Fibroblast of the aortic adventitia (primary cell): ENCODE data around the gene ZNF565. TPM values are rescaled to one million over a fixed set of nuclear protein-coding genes. Genes with fewer than 3 reads are reported as not detected.

Experiments used
- DNase-seq: peaks from one replicate; pipeline ENCODE4 v3.0.0-alpha.2; 2010; ENCODE audit warnings: low read depth
- H3K4me3 ChIP-seq: 2 replicates; pipeline ENCODE4 v1.5.1; 2011; ENCODE audit warnings: low read depth, mild to moderate bottlenecking, control low read depth, low read length, moderate library complexity
- total RNA-seq: library from RNA; depleted of rRNA; stranded (reverse); fragments of >200 nt; gene quantifications from 2 replicates; pipeline ENCODE4 v1.2.3, GENCODE V29; 2012; ENCODE audit warnings: low replicate concordance
- TF ChIP-seq, protein P1 (sequence below): IDR thresholded peaks from 2 replicates; pipeline ENCODE4 v1.5.1; 2011; ENCODE audit warnings: mild to moderate bottlenecking, low read length, control low read depth, inconsistent platforms; ENCODE audit not compliant: insufficient read depth

The ZNF565 gene
- total RNA-seq, 1 donor = 7.6 TPM

DNA sequence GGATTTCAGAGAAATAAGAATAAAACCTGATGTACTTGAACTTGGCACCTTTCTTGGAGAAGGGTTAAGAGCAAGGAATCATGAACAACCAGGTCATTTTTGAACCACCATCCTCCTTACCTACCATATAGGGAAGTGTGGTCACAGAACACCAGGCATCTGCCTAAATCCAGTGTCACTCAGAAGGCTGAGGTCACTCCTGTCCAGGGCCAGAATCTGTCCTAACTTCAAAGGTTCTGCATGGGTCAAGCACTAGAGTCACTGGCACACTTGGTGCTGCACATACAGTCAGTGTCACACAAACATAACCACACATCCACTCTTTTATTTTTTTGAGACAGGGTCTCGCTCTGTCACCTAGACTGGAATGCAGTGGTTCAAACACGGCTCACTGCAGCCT lies 1.6 kb downstream of the ZNF565 start:
- no peak overlapping the region for H3K4me3 ChIP-seq
- TF ChIP-seq, protein P1, sequence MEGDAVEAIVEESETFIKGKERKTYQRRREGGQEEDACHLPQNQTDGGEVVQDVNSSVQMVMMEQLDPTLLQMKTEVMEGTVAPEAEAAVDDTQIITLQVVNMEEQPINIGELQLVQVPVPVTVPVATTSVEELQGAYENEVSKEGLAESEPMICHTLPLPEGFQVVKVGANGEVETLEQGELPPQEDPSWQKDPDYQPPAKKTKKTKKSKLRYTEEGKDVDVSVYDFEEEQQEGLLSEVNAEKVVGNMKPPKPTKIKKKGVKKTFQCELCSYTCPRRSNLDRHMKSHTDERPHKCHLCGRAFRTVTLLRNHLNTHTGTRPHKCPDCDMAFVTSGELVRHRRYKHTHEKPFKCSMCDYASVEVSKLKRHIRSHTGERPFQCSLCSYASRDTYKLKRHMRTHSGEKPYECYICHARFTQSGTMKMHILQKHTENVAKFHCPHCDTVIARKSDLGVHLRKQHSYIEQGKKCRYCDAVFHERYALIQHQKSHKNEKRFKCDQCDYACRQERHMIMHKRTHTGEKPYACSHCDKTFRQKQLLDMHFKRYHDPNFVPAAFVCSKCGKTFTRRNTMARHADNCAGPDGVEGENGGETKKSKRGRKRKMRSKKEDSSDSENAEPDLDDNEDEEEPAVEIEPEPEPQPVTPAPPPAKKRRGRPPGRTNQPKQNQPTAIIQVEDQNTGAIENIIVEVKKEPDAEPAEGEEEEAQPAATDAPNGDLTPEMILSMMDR = no peak
- no peak for DNase-seq

DNA sequence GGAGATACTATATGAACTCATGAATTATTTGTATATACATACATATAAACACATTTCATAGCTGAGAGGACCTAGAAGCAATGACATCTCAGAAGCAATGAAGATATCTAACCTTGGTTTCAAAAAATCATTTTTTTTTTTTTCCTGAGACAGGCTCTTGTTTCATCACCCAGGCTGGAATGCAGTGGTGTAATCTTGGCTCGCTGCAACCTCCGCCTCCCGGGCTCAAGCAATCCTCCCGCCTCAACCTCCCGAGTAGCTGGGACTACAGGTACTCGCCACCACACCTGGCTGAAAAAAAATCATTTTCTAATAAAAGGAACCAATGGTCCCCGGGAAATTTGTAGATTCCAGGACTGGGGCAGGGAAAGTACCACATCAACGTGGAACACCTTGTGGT lies 4.0 kb downstream of the ZNF565 start:
- H3K4me3 ChIP-seq = no peak overlapping the region
- TF ChIP-seq, protein P1 = no peak
- no peak for DNase-seq

DNA sequence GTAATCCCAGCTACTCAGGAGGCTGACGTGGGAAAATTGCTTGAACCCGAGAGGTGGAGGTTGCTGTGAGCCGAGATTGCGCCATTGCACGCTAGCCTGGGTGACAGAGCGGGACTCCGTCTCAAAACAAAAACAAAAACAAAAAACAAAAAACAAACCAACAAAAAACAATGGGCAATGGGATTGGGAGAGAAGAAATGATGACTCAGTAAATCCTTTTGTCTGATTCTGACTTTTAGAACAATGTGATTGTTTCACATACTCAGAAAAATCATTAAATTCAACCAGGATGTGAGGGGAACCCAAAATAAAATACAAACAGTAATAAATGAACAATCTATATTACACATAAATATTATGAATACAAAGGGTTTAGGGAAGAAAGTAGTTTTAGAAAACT lies 5.1 kb downstream of the ZNF565 start:
- no peak overlapping the region for H3K4me3 ChIP-seq
- no peak for DNase-seq
- TF ChIP-seq, protein P1 = no peak

DNA sequence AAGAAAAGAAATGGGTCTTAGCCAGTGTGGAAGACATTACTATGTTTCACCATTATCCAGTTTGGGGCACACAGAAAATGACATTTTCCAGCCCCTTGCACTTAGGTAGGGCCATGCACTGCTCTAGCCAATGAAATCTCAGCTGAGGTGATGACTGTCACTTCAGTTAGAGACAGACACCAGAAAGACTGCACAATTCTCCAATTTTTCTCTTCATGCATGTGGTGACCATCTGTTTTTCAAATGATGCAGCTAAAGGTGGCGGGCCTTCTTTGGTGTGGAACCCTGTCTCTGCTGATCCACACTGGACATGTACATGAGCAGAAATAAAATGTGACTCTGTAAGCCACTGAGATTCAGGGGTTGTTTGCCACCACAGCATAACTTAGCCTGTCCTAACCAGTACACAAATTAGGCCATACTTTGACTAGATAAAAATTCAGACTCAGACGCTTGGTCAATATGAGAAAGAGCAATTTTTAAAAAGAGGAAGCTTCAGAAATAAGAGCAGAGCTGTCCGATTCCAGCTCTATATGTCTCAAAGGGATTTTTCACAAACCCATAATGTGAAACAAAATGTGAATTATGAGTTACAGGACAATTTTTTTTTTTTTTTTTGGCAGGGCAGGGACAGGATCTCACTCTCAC lies 6.7 kb downstream of the ZNF565 start:
- DNase-seq = no peak
- TF ChIP-seq, protein P1 = no peak
- H3K4me3 ChIP-seq = no peak overlapping the region

DNA sequence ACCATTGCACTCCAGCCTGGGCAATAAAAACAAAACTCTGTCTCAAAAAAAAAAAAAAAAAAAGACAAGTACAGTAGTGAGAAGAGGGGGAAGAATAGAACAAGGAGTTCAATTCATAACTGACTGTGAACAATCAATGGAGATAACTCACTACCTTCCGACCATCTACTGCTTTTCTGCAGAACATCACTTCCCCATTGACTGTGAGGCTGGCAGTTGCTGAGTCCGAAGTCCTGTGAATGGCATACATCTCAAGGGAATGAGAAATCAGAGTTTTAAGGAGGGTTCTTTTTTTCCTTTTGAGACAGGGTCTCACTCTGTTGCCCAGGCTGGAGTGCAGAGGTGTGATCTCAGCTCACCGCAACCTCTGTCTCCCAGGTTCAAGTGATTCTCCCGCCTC lies 11.2 kb downstream of the ZNF565 start:
- H3K4me3 ChIP-seq = no peak overlapping the region
- TF ChIP-seq, protein P1 = no peak
- DNase-seq = no peak

DNA sequence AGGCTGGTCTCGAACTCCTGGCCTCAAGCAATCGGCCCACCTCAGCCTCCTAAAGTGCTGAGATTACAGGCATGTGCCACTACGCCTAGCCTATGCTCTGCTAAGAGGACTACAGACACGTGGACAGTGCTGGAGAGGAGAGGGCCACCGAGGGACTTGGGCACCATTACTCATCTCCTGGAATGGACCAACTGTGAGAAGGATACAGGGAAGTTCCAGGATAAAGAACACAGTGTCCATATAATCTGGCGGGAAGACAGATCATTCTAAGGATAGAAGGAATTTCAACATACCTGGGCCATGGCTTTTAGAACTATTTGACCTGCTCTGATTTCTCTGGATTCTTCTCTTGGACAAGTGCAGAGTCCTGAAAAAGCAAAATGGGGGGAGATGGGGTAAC lies 12.8 kb downstream of the ZNF565 start:
- TF ChIP-seq, protein P1 = no peak
- H3K4me3 ChIP-seq = no peak overlapping the region
- DNase-seq = no peak

DNA sequence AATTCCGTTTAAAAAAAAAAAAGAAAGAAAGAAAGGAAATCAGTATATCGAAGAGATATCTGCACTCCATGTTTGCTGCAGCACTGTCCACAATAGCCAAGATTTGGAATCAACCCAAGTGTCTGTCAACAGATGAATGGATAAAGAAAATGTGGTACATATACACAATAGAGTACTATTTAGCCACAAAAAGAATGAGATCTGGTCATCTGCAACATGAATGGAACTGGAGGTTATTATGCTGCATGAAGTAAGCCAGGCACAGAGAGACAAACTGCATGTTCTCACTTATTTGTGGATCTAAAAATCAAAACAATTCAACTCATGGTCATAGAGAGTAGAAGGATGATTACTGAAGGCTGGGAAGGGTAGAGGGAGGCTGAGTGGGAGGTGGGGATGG lies 16.3 kb downstream of the ZNF565 start:
- H3K4me3 ChIP-seq = no peak overlapping the region
- no peak for DNase-seq
- TF ChIP-seq, protein P1 = no peak
